NCI-H524 (cell line): ENCODE results near the gene EPHX1.
"Not testable (repeated sequence)": the region's sequence is repeated elsewhere in the genome, so short reads cannot be mapped to it uniquely, and the experiment has no call there.

Experiments used
- DNase-seq, 2 experiments: peaks; one replicate each; lab custom pipeline; 2025; lab: John Stamatoyannopoulos, UW

EPHX1 gene

DNA sequence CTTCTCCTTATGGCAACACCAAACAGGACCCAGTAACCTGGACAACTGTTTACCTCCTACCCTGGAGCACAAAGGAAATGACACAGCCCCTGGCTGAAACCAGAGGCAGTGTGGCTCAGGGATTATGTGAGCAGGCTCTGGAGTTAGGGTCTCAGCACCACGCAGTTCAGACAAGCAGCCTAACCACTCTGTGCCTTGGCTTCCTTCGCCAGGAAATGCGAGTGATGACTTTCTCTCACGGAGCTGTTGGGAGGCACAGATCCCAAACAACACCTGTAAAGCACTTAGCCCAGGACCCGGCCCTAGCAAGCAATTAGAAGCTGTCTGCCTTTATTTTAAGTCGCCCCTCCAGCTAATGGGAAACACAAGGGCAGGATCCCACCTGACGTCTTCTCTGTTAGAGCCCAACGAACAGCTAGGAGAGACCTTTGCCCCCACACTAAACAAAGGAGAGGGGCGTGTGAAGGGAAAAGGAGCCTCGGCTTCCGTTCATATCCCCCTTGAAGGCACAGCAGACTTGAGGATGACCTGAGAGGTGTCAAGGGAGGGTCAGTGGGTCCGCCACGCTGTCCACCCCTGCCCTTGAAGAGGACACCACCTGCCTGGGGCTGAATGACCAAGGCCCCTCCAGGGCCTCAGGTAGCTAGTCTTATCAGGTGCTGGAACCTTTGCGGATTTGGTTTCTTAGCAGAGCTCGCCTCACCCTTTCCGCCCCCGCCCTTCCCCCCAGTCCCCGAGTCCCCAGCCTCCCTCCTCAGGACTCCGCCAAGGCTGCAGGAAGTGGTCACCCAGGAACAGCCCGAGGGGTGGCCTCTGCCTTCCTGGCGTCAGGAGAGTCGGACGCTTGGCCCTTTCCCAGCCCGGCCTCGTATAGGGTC lies 71.4 kb downstream of the EPHX1 start:
- DNase-seq, result no peak

- DNase-seq, result peak; percentile 27 to 64
Observed at GRCh38 chr1:225881959-225882693, 72.2 kb downstream of the EPHX1 start, which contains the start of gene TMEM63A. TMEM63A (minus strand) TSS chr1:225882380; CDS start chr1:225877580, 4,800 bp downstream.

- peak in 1 of 2 experiments; percentile 36 for DNase-seq
Observed at GRCh38 chr1:225882694-225883615, 73.0 kb downstream of the EPHX1 start.

DNA sequence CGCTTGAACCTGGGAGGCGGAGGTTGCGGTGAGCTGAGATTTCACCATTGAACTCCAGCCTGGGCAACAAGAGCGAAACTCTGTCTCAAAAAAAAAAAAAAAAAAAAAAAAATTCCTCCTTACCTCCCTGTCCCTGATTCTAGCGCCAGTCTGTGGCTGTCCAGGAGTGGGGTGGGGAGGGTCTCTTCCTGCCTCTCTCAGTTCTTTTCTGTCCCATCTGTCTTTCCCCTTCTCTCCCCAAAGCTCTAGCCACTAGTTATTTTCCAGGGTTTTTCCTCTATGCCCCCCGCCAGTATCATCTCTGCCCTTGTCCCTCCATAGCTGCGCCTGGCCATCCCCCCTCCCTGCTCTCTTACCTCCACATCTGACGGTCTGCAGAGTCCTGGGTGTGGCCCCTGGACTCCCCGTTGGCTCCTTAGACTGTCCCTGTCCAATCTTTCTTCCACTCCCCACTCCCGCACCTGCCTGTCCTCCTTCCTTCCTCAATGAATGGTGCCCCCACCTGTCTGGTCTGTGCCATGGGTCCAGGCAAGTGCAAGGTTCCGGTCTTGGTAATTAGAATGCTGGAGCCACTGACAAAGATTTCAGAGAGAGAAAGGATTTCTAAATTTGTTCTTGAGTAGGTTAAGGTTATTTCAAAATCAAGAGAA lies 73.8 kb downstream of the EPHX1 start:
- DNase-seq, result no peak

DNA sequence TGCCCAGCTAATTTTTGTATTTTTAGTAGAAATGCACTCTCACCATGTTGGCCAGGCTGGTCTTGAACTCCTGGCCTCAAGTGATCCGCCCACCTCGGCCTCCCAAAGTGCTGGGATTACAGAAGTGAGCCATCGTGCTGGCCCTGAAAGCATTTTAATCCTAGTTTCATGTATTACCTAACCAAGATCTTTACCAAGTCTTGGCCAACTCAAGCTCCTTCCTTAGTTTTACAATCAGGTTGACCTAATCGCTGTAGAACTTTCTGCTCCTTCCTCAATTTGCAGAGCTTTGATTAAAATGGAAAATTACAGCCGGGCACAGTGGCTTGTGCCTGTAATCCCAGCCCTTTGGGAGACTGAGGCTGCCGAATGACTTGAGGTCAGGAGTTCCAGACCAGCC lies 75.4 kb downstream of the EPHX1 start:
- no peak for DNase-seq

- DNase-seq, result no peak
Observed at GRCh38 chr1:225886159-225887029, 76.5 kb downstream of the EPHX1 start.

GRCh38 chr1:225887030-225887314 lies 77.0 kb downstream of the EPHX1 start:
- no peak for DNase-seq

DNA sequence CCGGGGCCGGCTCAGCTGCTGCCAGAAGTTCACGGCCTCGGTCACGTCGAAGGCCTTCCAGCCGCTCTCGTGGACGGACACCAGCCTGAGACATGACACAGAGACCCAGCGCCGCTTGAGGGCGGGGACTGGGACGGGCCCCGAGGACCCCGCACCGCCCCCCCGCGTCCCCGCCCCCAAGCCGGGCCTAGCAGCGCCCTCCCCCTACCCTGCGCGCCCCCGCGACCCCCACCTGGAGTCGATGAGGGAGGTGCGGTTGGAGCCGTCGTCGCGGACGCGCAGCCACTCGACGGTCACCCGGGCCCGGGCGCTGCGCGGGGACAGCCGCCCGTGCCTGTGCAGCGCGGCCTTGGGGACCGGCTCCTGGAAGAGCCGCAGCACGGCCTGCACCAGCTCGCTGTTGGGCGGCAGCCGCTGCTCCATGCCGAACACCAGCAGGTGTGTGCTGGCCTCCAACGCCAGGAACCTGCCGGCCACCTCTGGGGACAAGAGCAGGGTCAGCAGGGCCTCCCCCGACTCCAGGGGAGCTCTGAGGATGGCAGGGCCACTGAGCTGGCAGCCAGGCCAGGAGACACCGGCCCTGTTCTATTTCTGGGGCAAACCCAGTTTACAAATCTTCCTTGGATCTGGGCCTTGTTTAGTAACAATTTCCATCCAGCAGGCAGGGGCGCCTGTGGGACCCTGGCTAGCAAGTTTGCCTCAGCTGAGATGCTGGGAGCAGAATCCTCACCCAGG lies 77.8 kb downstream of the EPHX1 start:
- not testable (repeated sequence) for DNase-seq

DNA sequence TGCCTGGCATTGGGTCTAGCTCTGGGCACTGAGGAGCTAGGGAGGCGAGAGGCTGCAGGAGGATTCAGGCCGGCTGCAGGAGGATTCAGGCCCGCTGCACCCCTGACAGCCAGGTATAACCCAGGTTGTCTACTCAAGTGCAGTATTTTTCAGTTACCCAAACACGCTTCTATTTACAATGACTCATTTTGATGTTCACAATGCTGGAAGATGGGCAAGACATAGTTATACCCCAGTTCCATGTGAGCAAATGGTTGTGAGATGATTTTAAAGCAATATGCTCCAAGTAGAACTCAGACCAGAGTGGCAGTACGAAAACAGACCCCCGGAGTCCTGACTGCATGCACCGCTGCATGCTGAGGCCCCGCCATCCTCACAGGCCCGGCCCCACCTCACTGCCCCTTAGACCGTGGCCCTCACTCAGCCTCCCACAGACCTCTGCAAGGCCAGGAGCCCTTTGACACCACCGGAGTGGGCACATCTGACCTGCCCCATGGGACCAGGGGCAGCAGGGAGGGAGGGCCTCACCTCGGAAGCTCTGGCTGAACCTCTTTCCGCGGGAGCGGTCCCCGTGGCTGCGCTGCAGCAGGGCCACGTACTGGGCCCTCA lies 78.5 kb downstream of the EPHX1 start:
- DNase-seq, result no peak

- no peak for DNase-seq
Observed at GRCh38 chr1:225888898-225889601, 79.1 kb downstream of the EPHX1 start, which contains the start of gene LEFTY1. LEFTY1 (minus strand) TSS chr1:225889146; CDS start chr1:225889066, 80 bp downstream.

DNA sequence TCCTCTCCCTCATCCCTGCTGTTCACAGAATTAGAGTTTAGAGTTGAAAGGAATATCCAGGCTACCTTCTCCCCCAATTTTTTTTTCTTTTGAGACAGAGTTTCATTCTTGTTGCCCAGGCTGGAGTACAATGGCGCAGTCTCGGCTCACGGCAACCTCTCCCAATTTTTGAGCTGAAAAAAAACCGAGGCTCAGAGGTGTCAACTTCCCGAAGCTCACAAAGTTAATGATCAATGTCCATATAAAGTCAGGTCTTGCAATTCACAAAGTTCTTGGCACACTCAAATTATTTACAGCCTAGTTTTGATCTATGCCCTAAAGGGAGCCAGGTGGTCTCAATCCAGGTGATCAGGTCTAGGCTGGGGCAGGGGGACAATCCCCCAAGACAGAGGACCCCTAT lies 79.8 kb downstream of the EPHX1 start:
- DNase-seq, result no peak

GRCh38 chr1:225890346-225891228 lies 80.7 kb downstream of the EPHX1 start:
- no peak for DNase-seq

DNA sequence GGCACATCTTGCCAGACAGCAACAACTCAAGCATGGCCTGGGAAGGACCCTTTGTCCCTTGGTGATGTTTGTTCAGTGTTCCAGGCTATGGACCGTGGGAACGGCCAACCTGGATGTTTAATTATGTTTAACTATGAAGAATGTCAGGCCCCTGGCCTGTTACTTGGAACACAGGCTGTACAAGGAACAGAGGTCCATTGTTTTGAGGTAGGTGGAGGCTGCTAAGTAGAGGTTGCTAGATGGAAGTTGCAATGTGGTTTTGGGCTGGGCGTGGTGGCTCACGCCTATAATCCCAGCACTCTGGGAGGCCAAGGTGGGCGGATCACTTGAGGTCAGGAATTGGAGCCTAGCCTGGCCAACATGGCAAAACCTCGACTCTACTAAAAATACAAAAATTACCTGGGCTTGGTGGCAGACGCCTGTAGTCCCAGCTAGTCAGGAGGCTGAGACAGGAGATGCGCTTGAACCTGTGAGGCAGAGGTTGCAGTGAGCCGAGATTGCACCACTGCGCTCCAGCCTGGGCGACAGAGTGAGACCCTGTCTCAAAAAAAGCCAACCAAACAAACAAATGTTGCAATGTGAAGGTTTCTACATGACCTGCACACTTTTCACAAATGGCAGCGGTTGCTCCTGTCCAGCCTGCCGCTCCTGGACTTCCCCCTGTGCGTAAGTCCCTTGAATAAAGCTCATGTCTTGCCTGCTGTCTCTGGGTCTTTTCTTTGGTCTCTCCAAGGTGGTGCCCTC lies 81.5 kb downstream of the EPHX1 start:
- no peak for DNase-seq

- no peak for DNase-seq
Observed at GRCh38 chr1:225892307-225892706, 82.4 kb downstream of the EPHX1 start.
